Transverse colon (tissue), 4 donors: ENCODE measurements around the gene PPP1R13B.

ENCODE experiments used
- CTCF ChIP-seq, 5 experiments: fragments of 200-600 bp in 3 of 5; fragments of 450-650 bp in 2 of 5; sonication (generic) in 3 of 5; IDR thresholded peaks; 1 replicate in 2 of 5; 2 replicates in 3 of 5; pipeline ENCODE4 v1.5.1; 2016 to 2017; ENCODE audit warnings: antibody characterized with exemption in 5 of 5, inconsistent platforms in 3 of 5, mild to moderate bottlenecking in 2 of 5, moderate library complexity in 1 of 5
- EP300 ChIP-seq: sonication (generic); formaldehyde crosslinking; IDR thresholded peaks from one replicate; pipeline ENCODE4 v1.6.1; 2017; ENCODE audit warnings: antibody characterized with exemption, low read depth
- POLR2AphosphoS5 ChIP-seq, 3 donors: sonication (generic); formaldehyde crosslinking; IDR thresholded peaks; one replicate each; pipeline ENCODE4 v1.6.1; 2016; ENCODE audit warnings: antibody characterized with exemption in 3 of 3

- TF ChIP-seq CTCF (IDR thresholded peaks at IDR 0.05) (no peak), EP300 (no peak), POLR2AphosphoS5 (IDR thresholded peaks at IDR 0.05) (no peak)
Observed at GRCh38 chr14:103692871-103693270, 154.5 kb downstream of the PPP1R13B start.
